Activated B cell treated with CpG ODN at 0.5 μM for 24 hours (primary cell): ENCODE measurements around the gene ASB13. TPM values are rescaled to one million over a fixed set of nuclear protein-coding genes. Genes with fewer than 3 reads are reported as not detected.

ENCODE experiments used
- ATAC-seq: fragments of 200-7000 bp; cut with Tn5 transposase; one replicate; pipeline ENCODE4 v1.10.0; 2021; ENCODE audit warnings: low read depth, mild to moderate bottlenecking, moderate library complexity
- CTCF ChIA-PET: fragments of 350-600 bp; sonication (Branson Sonifier 250); formaldehyde crosslinking; loops from one replicate; lab custom pipeline; 2021; ENCODE audit warnings: antibody characterized with exemption; lab: Charles Lee
- POLR2A ChIA-PET: fragments of 350-600 bp; sonication (Branson Sonifier 250); formaldehyde crosslinking; loops from one replicate; lab custom pipeline; 2021; ENCODE audit warnings: antibody characterized with exemption; lab: Charles Lee
- DNase-seq: peaks from one replicate; pipeline ENCODE4 v3.0.0; 2022
- H3K27ac Mint-ChIP-seq: one replicate; pipeline ENCODE4 v1.8.0; 2020; ENCODE audit warnings: mixed read lengths
- H3K27me3 Mint-ChIP-seq: one replicate; pipeline ENCODE4 v1.8.0; 2021; ENCODE audit warnings: mixed read lengths
- H3K36me3 Mint-ChIP-seq: one replicate; pipeline ENCODE4 v1.8.0; 2021; ENCODE audit warnings: low read depth, mixed read lengths
- H3K4me1 Mint-ChIP-seq: one replicate; pipeline ENCODE4 v1.8.0; 2021; ENCODE audit warnings: mixed read lengths
- H3K4me3 Mint-ChIP-seq: one replicate; pipeline ENCODE4 v1.8.0; 2020; ENCODE audit warnings: mild to moderate bottlenecking, mixed read lengths
- H3K9me3 Mint-ChIP-seq: one replicate; pipeline ENCODE4 v1.8.0; 2020; ENCODE audit warnings: mixed read lengths
- intact Hi-C: fragments of 100-400 bp; cut with micrococcal nuclease; formaldehyde crosslinking; loops from one replicate; pipeline ENCODE4 v1.15.1; 2024
- total RNA-seq: library from RNA; stranded (reverse); gene quantifications from 2 replicates; pipeline ENCODE4 v1.2.3, GENCODE V29; 2022
- TF ChIP-seq, protein P1 (sequence below): fragments of 200-600 bp; IDR thresholded peaks from one replicate; pipeline ENCODE4 v1.8.0; 2022; ENCODE audit warnings: antibody characterized with exemption, mild to moderate bottlenecking

Gene ASB13
- total RNA-seq, 1 donor from 2014 or later = 3.3 TPM

DNA sequence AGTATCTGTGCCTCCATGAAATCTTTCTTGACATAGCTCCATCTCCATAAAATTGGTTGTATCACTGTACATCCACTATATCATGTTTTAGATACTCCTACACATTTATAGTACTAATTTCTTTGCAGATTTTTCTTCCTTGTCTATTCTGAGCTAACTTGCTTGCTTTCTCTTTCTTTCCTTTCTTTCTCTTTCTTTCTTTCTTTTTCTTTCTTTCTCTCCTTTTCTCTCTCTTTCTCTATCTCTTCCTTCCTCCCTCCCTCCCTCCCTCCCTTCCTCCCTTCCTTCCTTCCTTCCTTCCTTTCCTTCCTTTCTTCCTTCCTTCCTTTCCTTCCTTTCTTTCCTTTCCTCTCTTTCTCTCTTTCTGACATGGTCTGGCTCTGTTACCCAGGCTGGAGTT, 42.0 kb upstream of the ASB13 start:
- H3K4me1 Mint-ChIP-seq = peaks cover 69% of the 10 kb centered on the region
- POLR2A ChIA-PET = no interaction called here

DNA sequence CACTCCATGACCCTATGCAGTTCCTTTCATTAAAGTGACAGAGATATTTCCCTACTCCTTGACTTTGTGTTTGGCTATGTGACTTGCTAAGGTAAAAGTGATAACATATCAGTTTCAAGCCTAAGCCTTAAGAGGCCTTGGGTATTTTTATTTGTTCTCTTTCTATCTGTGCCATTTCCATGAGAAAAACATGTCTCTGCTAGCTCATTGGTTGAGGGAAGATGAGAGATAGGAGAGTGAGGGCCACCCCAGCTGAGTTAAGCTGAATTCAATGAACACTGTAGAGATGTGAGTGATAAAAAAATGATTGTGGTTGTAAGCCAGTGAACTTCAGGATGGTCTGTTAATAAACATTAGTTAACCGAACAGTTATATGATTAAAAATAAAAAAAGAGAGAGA, 31.7 kb upstream of the ASB13 start:
- ChIA-PET POLR2A (interaction anchor here (0.9 kb wide), 1 partner anchor 32 kb away, joined by 3 read pairs; the partner anchor contains the start of gene ASB13), CTCF (no interaction called here)
- intact Hi-C loops = no loop called here
- Mint-ChIP-seq H3K36me3 (no peaks in the 10 kb centered on the region), H3K4me1 (peaks cover 50% of the 10 kb centered on the region), H3K27me3 (no peaks in the 10 kb centered on the region), H3K27ac (no peak overlapping the region), H3K4me3 (no peak overlapping the region), H3K9me3 (no peaks in the 10 kb centered on the region)
- ATAC-seq (no peak), DNase-seq (no peak)
- TF ChIP-seq, protein P1, sequence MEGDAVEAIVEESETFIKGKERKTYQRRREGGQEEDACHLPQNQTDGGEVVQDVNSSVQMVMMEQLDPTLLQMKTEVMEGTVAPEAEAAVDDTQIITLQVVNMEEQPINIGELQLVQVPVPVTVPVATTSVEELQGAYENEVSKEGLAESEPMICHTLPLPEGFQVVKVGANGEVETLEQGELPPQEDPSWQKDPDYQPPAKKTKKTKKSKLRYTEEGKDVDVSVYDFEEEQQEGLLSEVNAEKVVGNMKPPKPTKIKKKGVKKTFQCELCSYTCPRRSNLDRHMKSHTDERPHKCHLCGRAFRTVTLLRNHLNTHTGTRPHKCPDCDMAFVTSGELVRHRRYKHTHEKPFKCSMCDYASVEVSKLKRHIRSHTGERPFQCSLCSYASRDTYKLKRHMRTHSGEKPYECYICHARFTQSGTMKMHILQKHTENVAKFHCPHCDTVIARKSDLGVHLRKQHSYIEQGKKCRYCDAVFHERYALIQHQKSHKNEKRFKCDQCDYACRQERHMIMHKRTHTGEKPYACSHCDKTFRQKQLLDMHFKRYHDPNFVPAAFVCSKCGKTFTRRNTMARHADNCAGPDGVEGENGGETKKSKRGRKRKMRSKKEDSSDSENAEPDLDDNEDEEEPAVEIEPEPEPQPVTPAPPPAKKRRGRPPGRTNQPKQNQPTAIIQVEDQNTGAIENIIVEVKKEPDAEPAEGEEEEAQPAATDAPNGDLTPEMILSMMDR = no peak

More for the DNA sequence above, 42.0 kb upstream of the ASB13 start:
- ATAC-seq (no peak), DNase-seq (no peak)
- Mint-ChIP-seq H3K9me3 (no peaks in the 10 kb centered on the region), H3K27ac (peak overlapping the region; percentile 1), H3K4me3 (no peak overlapping the region), H3K27me3 (no peaks in the 10 kb centered on the region), H3K36me3 (peaks cover 3% of the 10 kb centered on the region)
- intact Hi-C loops = no loop called here
- TF ChIP-seq, protein P1 = no peak
- CTCF ChIA-PET = interaction anchor here (1.3 kb wide), 1 partner anchor 8 kb away, joined by 3 read pairs; no protein-coding TSS in a partner anchor

DNA sequence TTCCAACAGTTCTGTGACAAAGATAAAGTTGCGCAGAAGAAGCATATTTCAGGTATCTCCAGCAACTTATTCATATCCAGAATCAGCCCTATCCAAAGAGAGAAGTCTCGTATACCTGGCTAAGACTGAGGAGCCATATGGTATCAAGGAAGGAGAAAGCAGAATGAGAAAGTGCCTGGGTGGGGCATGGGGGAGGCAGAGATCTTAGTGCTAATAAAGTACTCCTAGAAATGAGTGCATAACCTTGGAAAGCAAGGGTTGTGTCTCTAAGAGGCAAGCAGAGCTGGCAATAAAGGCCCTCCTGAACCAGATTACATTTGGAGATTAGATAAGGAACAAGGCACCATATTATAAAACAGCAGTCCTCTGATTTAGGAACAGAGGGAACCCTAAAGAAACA, 30.9 kb upstream of the ASB13 start:
- Mint-ChIP-seq H3K36me3 (no peaks in the 10 kb centered on the region), H3K27me3 (no peaks in the 10 kb centered on the region), H3K4me1 (peaks cover 50% of the 10 kb centered on the region), H3K4me3 (no peak overlapping the region), H3K9me3 (no peaks in the 10 kb centered on the region), H3K27ac (no peak overlapping the region)
- no peak for ATAC-seq
- ChIA-PET POLR2A (no interaction called here), CTCF (no interaction called here)
- intact Hi-C loops = no loop called here
- TF ChIP-seq, protein P1 = no peak
- DNase-seq = no peak

DNA sequence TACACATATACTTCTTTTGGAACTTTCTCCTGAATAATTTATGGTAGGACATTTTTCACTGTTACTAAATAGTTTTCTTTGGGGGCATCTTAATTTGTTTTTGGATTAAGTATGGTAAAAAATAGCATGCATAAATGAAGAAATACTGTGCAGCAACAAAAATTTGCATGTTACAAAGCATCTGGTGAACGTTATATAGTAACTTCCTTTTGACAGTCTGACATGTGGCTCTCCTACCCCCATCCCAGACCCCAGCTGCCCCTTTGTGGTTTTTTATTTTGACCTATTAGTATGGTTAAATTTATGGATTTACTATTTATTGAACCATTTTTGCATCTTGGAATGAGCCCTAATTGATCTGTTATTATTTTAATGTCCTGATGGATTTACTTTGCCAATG, 28.2 kb upstream of the ASB13 start:
- no peaks in the 10 kb centered on the region for H3K36me3 Mint-ChIP-seq
- POLR2A ChIA-PET = interaction anchor here (0.6 to 2.7 kb wide), 2 partner anchors 10 to 712 kb away, joined by 3 to 15 read pairs; partner anchors contain the start of gene TASOR2
- no peak overlapping the region for H3K4me3 Mint-ChIP-seq
- no peaks in the 10 kb centered on the region for H3K9me3 Mint-ChIP-seq
- CTCF ChIA-PET = interaction anchor here (0.7 kb wide), 1 partner anchor 12 kb away, joined by 3 read pairs; no protein-coding TSS in a partner anchor
- ATAC-seq = no peak
- no peak for DNase-seq
- H3K27me3 Mint-ChIP-seq = no peaks in the 10 kb centered on the region
- TF ChIP-seq, protein P1 = no peak
- no peak overlapping the region for H3K27ac Mint-ChIP-seq
- peaks cover 66% of the 10 kb centered on the region for H3K4me1 Mint-ChIP-seq
- intact Hi-C loops = no loop called here

DNA sequence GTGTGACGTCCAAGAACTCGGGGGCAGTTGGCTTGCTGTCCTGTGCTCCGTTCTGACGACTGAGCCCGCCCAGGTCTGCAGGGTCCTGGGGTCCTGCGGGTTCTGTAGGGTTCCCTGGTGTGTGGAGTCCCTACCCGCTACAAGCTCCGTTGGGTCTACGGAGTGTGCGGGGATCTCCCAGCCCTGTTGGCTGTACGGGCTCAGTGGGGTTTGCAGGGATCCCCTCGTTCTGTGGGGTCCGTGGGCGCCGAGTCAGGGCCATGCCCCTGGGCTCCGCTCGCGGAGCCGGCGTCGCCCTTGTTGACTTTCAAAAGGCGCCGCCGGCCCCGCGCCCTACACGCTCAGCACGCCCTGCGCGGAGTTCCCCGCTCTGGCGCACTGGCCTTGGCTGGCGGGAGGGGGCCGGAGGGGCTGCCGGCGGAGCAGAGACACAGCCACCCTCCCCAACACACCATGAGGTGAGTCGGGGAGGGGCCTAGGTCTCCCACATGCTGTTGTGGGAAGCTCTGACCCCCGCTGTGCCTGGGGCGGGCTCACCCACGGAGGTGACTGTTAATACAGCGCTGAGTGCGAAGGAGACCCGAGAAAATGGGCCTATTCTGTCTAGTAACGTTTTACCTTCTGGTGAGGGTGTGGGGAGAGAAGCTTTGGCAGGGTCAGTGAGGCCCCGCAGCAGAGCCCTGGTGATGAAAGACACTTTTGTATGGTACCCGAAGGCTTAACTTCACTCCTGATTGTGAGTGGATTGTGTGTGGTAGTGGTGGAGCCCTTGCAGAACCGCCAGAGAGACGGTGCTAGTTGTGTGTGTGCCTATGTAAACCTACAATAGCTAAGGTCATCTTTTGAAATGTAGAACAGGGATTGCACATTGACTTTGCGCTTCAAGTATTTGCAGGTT, 26.3 kb upstream of the ASB13 start:
- Mint-ChIP-seq H3K27ac (peak overlapping the region; percentile 83), H3K27me3 (no peaks in the 10 kb centered on the region), H3K4me1 (peaks cover 72% of the 10 kb centered on the region), H3K9me3 (no peaks in the 10 kb centered on the region), H3K36me3 (peaks cover 6% of the 10 kb centered on the region), H3K4me3 (peak overlapping the region; percentile 83)
- ATAC-seq (peak; percentile 90), DNase-seq (peak; percentile 66)
- TF ChIP-seq, protein P1 = no peak
- intact Hi-C loops = loop anchor here (1.0 to 2.0 kb wide), 2 partner anchors 7 to 18 kb away; no protein-coding TSS in a partner anchor
- CTCF ChIA-PET = interaction anchor here (1.1 to 1.5 kb wide), 3 partner anchors 15 to 69 kb away, joined by 3 to 4 read pairs (median 4); no protein-coding TSS in a partner anchor
- POLR2A ChIA-PET = interaction anchor here (0.6 to 2.7 kb wide), 7 partner anchors 8 to 245 kb away, joined by 3 to 15 read pairs (median 4); partner anchors contain the start of genes ANKRD16, FBH1 and TASOR2
